Fibroblast of upper back skin (primary cell): ENCODE measurements around the gene LRRC8E.

Experiments
- DNase-seq: peaks from one replicate; pipeline ENCODE4 v3.0.0-alpha.2; 2013

Gene LRRC8E

DNA sequence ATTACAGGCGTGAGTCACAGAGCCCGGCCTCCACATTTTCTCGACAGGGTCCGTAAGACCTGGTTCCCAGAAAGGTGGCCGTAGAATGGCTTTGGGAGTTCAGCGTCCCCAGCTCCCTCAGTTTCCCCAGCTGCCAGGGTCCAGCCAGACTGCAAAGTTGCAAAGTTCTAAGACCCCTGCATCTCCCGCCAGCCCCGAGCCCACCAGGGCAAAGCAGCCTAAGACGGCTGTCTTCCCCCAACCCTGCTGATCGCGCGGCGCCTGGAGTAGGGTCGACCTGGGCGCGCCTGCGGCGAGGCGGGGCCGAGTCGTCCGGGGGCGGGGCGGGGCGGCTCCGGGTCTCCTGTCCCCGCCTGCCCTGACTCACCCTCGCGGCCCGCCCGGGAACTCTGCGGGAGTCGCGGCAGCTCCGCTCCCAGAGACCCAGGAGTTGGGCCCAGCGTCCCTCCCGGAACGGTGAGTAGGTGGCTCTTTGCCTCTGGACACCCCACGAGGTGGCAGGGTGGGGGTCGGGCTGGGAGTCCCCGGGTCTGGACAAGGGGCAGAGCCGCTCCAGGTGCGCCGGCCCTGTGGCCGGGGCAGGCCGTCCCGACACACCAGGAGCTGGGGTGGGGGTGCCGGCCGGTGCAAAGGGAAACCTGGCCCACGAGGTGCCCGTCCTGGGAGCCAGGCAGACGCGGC is at the start of gene LRRC8E:
LRRC8E (plus strand) TSS at position 366 of the 681 bp plus-strand sequence. CDS start 7,094 bp downstream, outside the sequence.
- peak; percentile 72 for DNase-seq

DNA sequence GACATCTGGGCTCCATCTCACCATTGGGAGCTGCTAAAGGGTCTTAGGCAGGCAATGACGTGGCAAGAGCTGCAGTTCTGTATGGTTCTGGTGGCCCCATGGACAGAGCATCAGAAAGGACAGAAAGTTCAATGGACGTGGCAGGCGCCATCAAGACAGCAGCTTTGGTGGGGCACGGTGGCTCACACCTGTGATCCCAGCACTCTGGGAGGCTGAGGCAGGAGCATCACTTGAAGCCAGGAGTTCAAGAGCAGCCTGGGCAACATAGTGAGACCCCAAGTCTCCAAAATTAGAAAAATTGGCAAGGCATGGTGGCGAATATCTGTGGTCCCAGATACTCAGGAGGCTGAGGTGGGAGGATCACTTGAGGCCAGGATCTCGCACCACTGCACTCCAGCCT is 48.8 kb upstream of the LRRC8E start:
- DNase-seq: no peak

DNA sequence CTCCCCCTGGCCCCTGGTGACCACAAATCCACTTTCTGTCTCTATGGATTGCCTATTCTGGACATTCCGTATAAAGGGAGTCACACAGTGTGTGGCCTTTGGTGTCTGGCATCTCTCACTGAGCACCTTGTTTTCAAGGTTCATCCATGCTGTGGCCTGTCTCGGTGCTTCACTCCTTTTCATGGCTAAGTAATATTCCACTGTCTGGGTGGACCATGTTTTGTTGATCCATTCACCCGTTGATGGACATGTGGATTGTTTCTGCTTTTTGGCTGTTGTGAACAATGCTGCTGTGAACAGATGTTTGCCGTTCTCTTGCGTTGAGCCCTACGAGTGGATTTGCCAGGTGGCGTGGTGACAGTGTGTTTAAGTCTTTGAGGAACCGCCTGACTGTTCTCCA is 47.7 kb upstream of the LRRC8E start:
- no peak for DNase-seq

DNA sequence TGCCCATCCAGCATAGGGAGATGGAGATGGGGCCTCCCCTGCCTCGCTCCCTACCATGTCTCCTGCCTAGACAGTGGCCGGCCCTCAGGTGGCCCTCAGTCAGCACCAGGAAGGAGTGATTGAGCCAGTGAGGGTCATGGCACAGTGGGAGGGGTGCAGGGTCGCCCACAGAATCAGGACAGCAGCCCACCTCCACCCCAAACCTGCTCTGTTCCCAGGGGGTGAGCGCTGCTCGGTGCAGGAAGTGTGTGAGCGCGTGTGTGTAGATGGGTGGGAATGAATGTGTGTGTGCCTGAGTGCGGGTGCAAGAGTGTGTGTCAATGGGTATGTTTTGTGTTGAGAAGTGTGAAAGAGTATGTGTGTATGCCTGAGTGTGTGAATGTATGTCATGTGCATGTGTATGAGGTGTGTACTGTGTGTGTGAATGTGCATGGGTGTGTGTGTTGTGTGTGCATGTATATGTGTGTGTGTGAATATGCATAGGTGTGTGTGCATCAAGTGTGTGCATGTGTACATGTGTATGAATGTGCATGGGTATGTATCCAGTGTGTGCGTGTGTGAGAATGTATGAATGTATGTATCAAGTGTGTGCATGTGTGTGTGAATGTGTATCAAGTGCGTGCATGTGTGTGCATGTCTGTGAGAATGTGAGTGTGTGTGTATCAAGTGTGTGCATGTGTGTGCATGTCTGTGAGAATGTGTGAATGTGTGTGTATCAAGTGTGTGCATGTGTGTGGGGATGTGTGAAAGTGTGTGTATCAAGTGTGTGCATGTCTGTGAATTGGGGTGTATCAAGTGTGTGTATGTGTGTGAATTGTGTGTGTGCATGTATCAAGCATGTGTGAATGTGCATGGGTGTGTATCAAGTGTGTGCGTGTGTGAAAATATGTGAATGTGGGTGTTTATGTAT is 46.3 kb upstream of the LRRC8E start:
- no peak for DNase-seq

DNA sequence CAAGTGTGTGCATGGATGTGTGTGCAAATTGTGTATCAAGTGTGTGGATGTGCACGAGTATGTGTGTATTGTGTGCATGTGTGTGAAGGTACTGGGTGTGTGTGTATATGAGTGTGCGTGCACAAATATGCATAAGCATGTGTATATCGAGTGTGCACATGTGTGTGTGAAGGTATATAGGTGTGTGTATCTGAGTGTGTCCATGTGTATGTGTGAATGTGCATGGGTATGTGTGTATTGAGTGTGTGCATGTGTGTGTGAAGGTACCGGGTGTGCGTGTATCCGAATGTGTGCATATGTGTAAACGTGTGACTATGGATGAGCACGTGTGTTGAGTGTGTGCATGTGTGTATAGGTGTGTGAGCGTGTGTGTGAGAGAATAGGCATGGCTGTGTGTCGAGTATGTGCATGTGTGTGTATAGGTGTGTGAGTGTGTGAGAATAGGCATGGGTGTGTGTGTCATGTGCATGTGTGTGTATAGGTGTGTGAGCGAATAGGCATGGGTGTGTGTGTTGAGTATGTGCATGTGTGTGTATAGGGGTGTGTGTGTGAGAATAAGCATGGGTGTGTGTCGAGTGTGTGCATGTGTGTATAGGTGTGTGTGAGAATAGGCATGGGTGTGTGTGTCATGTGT is 45.5 kb upstream of the LRRC8E start:
- DNase-seq: no peak

DNA sequence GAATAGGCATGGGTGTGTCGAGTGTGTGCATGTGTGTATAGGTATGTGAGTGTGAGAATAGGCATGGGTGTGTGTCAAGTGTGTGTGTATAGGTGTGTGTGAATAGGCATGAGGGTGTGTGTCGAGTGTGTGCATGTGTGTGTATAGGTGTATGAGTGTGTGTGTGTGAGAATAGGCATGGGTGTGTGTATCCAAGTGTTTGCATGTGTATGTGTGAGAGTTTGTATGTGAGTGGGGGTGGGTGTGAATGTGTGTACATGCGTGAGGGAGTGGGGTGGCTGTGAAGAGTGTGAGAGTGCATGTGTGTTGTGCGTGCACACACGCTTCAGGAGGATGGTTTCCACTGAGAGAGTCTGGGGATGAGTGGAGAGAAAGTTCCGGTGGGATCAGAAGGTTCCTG is 44.8 kb upstream of the LRRC8E start:
- no peak for DNase-seq

DNA sequence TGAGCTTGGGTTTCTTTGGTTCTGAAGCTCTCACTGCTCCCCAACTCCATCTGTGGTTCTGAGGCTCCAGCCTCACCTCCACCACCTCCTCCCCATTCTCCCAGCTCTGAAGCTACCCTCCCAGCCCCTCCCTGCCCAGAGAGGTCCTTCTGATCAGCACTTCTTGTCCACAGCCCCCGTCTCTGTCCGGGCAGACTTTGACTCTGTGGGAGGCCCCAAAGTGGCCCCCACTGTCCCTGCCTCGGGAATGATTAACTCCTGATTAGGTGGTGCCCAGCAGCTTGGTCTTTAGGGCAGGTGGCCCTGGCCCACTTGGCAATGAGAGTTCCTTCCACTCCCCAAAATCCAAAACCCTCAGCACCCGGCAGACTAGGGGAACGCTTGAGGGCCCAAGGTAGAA is 43.9 kb upstream of the LRRC8E start:
- no peak for DNase-seq

DNA sequence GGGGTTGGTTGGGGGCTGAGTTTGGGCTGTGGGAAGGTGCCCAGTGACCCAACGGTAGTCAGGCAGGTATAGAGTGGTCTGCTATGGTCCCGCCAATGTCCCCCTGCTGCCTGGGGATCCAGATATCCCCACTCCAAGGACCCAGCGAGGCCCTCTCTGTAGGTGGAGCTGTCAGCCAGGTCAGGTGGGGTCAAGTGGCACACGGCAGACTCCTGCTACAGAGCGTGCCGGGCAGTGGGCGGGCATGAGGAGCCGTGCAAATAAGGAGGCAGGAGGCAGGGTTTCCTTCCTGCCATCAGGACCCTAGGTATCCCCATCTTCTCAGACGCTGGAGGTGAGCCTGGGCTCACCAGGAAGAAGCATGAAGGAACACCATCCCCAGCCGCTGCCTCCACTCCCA is 43.4 kb upstream of the LRRC8E start:
- no peak for DNase-seq

DNA sequence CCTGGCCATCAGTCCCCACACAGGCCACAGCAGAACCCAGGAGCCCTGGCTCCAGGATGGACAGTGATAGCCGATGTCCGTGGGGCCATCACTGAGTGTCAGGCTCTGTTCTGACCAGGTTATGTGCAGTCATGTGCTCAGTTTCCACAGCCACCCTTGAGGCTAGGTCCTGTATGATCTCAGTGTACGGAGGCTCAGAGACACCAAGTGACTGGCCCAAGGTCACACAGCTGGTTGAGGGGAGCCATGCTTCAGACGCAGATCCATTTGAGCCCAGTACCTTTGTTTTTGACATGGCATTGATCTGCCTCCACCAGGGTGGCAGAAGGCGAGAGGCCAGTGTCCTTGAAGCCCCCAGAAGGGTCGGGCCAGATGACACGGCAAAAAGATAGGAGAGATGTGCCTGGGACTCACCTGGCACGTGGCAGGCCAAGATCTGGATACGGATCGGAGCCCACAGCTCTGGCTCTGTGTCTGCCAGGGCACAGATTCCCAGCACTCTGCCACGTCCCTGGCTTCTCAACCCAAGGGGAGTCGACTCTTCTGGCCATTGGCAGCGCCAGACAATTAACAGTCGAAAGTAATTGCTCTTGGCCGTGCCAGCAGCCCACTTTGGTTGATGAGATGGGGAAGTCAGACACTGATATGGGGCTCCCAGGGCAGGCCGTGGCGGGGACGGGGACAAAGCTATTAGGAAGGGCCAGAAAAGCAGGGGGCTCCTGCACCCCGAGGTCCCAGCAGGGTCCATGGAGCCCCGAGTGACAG is 42.7 kb upstream of the LRRC8E start:
- no peak for DNase-seq

DNA sequence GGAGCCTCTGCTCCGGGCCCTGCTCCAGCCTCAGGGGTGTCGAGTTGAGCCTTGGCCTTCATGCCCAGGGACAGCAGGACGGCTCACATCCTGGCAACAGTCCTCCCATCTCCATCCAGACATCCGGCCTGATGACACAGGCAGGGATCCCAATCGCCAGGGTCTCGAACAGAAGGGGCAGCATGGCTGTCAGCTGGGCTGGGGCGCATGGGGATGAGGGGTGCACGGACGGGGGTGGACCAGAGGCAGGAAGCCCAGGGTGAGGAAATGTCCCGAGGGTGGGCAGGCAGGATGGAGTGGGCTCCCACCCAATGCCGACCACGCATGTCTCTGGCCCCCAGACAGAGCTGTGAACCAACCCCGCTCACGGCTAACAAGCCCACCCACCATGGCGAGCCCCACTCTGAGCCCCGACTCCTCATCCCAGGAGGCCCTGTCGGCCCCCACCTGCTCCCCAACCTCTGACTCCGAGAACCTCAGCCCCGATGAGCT is 42.1 kb upstream of the LRRC8E start:
- DNase-seq: no peak

DNA sequence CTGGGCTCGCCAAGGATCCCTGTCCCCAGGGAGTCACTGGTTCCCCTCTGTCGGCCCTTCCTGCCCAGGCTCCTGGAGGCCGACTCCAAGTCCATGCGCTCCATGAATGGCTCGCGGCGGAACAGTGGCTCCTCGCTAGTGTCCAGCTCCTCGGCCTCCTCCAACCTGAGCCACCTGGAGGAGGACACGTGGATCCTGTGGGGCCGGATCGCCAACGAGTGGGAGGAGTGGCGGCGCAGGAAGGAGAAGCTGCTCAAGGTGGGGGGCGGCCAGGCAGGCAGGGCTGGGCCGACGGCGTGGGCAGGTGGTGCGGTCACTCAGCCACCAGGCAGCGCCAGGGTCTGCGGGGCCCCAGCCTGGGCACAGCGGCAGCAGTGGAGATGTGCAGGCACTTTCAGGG is 40.6 kb upstream of the LRRC8E start:
- DNase-seq: no peak

DNA sequence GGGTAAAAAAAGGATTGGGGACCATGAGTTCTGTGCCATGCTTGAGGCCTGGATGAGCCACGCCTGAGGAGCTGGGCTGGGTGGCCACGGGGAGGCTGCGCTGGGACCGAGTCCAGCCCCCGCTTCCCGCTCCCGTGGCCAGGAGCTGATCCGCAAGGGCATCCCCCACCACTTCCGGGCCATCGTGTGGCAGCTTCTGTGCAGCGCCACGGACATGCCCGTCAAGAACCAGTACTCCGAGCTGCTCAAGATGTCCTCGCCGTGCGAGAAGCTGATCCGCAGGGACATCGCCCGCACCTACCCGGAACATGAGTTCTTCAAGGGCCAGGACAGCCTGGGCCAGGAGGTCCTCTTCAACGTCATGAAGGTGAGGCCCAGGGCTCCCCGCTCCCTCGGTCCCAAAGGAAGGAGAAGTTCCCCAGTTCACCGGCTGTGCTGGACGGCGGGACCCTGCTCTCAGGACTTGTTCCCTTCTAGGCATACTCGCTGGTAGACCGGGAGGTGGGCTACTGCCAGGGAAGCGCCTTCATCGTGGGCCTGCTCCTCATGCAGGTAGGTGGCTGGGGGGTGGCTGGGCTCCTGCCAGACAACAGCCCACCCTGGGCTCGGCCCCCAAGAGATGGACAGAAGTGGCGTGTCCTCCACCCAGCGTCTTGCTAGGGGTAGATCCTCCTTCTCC is 39.4 kb upstream of the LRRC8E start:
- no peak for DNase-seq

DNA sequence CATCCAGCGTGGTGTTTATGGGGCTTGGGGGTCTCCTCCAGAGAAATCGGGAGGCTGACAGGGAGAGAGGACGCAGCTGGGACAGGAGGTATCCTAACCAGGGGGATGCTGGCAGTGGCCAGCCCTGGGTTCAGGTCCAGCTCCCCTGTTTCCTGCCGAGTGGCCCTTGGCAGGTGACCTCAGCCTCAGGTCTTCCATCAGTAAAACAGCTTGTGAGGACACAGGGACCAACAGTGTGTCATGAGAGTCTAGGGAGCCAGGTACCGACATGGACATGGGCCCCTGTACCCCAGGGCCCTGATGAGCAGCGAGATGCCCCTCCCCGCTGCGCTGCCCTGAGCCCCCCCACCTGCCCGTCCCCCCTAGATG is 38.7 kb upstream of the LRRC8E start:
- no peak for DNase-seq

DNA sequence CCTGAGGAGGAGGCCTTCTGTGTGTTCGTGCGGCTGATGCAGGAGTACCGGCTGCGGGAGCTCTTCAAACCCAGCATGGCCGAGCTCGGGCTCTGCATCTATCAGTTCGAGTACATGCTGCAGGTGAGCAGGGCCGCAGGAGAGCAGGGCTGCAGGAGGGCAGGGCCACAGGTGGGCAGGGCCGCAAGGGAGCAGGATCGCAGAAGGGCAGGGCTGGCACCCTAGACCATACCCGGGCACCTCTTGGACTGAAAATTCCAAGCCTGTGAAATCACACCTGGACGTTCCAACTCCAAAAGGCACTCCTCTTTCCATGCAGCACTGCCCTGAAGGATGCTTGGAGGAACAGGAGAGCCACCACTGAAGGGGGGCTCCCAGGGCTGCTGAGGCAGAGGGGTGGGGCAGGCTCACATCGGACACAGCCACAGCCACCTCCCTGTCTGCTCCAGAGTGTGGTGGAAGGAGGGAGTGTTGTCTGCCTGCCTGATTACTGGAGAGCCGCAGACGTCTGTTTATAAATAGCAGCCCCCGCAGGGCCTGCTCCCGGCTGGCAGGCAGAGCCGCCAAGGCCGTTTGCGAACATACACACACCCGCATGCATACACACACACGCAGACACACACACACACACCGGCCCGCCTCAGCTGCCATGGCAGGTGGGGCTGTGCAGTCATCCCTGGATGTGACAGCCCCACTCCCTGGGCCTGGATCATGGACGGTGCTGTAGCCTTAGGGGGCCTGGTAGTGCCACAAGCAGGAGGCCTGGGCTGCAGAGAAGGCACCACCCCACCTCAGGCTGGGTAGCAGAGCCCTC is 38.1 kb upstream of the LRRC8E start:
- DNase-seq: no peak

DNA sequence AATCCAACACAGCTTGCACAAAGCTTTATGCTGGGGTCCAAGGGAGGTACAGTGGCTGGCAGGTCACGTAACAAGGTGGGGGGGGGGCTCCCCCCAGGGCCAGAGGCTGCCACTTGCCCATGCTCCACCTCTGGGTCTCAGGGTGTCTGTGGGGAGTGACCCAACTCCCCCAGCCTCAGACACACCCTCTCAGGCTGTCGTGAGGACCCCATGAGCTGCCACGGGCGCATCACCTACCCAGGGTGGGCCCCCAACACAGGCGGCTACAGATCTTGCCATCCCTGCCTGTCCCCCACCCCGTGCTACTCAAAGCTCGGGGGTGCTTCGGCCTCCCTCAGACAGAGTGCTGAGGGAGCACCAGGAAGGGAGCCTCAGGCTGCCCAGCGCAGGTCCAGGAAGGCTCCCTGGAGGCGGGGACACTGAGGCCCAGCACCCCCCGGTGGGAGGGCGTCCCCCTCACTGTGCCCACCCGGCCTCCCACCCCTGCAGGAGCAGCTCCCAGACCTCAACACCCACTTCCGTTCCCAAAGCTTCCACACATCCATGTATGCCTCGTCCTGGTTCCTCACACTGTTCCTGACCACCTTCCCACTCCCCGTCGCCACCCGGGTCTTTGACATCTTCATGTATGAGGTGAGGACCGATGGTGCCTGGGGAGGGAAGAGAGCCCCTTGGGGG is 37.2 kb upstream of the LRRC8E start:
- no peak for DNase-seq

DNA sequence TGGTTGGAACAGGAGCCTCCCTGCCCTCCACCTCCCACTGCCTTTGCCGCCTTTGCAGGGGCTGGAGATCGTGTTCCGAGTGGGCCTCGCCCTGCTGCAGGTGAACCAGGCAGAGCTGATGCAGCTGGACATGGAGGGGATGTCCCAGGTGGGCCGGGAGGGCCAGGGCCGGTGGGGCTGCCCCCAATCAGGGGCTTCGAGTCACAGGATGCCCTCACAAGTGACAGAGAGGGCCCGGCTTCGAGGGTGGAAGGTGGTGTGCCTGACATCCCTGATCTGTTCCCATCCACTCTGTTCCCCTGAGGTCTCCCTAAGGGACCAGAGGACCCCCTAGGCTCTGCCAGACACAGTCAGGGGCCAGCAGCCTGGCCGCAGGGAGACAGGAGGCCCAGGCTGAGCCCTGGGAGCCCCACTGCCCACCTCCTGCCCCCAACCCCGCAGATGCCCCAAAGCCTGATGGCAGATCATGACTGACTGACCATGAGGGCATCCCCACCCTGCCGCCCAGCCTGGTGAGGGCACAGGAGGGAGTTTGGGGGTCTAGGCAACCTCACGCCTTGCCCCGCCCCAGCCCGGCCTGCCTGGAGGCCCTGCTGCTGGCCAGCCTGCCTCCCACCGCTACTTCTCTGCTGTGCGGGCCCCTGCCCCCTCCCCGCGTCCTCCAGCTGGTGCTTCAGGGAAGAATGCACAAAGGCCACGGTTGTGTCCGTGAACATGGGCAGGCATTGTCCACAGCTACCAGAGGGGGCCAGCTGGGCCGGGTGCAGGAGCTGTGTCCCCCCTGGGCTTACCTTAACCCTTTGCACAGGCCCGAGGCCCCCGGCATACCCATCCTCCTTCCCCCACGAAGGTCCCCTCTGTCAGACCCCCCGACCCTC is 36.4 kb upstream of the LRRC8E start:
- DNase-seq: no peak

DNA sequence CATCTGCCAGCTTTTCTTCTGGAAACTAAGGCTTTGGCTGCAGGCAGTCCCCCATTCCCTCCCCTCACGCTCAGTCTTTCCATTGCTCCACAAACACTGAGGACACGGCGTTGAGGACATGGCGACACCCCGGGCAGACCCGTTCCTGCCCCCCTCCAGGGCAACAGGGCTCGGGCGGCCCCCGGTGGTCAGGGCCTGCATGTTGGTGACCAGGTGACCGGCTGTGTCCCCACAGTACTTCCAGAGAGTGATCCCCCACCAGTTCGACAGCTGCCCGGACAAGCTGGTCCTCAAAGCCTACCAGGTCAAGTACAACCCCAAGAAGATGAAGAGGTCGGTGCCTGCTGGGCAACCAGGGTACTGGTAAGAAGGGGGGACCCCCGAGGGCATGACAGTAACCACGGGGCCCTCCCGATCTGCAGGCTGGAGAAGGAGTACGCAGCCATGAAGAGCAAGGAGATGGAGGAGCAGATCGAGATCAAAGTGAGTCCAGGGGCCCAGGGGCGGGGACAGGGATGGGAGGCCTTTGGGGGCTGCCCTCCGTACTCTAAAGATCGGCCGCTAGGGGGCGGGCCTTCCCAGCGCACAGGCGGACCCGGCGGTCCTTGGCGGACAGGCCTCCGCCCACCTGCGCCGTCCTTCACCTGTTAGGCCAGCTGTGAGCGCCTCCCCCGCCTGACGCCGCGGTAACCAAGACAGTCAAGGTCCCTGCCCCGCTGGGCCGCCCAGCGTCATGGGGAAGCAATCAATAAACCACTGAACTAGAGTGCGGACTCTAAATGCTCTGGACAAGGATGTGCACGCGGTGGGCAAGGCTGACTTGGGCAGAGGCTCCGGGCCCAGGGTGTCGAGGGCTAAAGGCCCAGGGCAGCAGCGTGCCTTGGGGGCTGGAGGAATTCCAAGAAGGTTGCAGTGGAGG is 35.2 kb upstream of the LRRC8E start:
- DNase-seq: peak; percentile 44

DNA sequence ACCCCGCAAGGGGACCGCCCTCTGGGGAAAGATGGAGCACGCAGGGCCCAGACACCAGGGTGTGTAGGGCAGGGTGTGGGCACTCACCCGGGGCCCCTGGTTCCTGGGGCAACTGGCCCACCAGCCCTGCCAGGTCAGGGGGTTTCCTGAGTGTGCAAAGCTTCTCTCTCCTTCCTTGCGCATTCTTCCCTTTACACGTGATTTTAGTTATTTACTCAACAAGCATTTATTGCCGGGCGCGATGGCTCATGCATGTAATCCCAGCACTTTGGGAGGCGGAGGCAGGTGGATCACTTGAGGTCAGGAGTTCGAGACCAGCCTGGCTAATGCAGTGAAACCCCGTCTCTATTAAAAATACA is 34.6 kb upstream of the LRRC8E start:
- DNase-seq: no peak
